Duodenal mucosa (tissue), 2 donors: ENCODE data around the gene CACNA1I.

ENCODE experiments used
- H3K27ac ChIP-seq: one replicate; pipeline ENCODE4 v1.7.0; 2013; ENCODE audit warnings: low read depth, low read length
- H3K27me3 ChIP-seq, 2 donors: one replicate each; pipeline ENCODE4 v1.7.0; 2013; ENCODE audit warnings: low read length in 2 of 2, control low read depth in 1 of 2; ENCODE audit not compliant: insufficient read depth in 2 of 2, control insufficient read depth in 1 of 2
- H3K36me3 ChIP-seq, 2 donors: one replicate each; pipeline ENCODE4 v1.7.0; 2013; ENCODE audit warnings: low read length in 2 of 2, control low read depth in 1 of 2; ENCODE audit not compliant: insufficient read depth in 2 of 2, control insufficient read depth in 1 of 2
- H3K4me1 ChIP-seq, 2 donors: one replicate each; pipeline ENCODE4 v1.7.0; 2013; ENCODE audit warnings: low read length in 2 of 2, control low read depth in 1 of 2; ENCODE audit not compliant: insufficient read depth in 2 of 2, control insufficient read depth in 1 of 2
- H3K4me3 ChIP-seq, 2 donors: one replicate each; pipeline ENCODE4 v1.7.0; 2013; ENCODE audit warnings: low read length in 2 of 2, low read depth in 1 of 2
- H3K9ac ChIP-seq, 2 donors: one replicate each; pipeline ENCODE4 v1.7.0; 2013; ENCODE audit warnings: low read length in 2 of 2, low read depth in 1 of 2
- H3K9me3 ChIP-seq, 2 donors: one replicate each; pipeline ENCODE4 v1.7.0; 2013; ENCODE audit warnings: low read length in 2 of 2, control low read depth in 1 of 2; ENCODE audit not compliant: control insufficient read depth in 1 of 2

The CACNA1I gene

GRCh38 chr22:39724390-39724789 is 153.8 kb downstream of the CACNA1I start:
- no peak overlapping the region for H3K9ac ChIP-seq
- H3K27ac ChIP-seq = no peak overlapping the region
- peaks cover 0 to 5% of the 10 kb centered on the region in 2 donors for H3K27me3 ChIP-seq
- no peak overlapping the region for H3K4me3 ChIP-seq
- H3K9me3 ChIP-seq = no peaks in the 10 kb centered on the region
- no peaks in the 10 kb centered on the region for H3K36me3 ChIP-seq
- H3K4me1 ChIP-seq = peaks cover 10% of the 10 kb centered on the region in 2 donors

DNA sequence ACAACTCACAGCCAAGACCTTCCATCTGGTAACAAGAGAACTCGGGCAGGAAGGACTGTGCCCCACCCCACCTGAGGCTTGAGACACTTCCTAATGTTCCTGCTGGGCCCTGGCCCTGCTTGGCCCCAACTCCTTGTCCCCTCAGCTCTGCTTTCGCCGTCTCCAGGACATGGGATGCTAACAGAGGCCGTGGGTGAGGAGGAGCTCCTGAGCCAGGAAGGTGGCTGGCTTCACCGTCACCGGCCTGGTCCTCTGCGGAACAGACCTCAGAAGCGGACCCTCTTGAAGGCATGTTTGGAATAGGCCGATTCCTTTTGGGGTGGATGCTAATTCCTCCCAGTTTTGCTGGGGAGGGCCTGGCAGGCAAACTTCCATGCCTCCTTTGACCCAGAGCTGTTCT is 154.3 kb downstream of the CACNA1I start:
- Histone ChIP-seq H3K36me3 (no peaks in the 10 kb centered on the region), H3K27me3 (peaks cover 0 to 5% of the 10 kb centered on the region in 2 donors), H3K4me1 (peaks cover 10% of the 10 kb centered on the region in 2 donors), H3K9ac (no peak overlapping the region), H3K4me3 (no peak overlapping the region), H3K27ac (no peak overlapping the region), H3K9me3 (no peaks in the 10 kb centered on the region)

DNA sequence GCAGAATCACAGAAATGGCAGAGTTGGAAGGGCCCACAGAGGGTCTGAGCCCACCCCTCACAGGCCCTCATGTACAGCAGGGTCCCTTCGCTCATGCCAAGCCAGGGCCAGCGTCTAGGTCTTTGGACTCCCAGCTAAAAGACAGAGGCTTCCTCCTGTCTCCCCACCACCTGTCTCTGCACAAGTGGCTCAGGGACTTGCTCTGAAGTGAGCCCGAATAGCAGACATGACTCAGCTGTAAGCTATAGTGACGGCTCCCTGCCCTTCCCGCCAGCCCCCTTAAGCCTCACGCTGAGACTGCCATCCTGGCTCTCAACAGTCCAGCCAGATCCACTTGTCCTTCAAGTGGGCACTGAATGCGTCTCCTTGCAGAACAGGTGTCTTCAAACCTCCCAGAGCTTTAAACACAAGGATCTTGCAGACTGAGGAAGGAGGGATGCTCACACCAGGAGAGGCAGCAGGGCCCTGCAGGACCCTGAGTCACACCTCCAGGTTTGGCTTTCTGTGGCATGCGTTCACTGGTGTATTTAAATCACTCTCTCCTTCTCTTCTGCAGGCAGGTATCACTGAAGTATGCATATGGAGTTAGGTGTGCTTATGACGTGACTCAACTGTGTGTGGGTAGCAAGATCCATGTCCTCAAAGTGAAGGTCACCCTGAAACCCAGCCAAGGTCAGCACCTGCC is 154.9 kb downstream of the CACNA1I start:
- H3K9ac ChIP-seq = no peak overlapping the region
- no peak overlapping the region for H3K27ac ChIP-seq
- H3K4me3 ChIP-seq = no peak overlapping the region
- peaks cover 10% of the 10 kb centered on the region in 2 donors for H3K4me1 ChIP-seq
- no peaks in the 10 kb centered on the region for H3K36me3 ChIP-seq
- H3K27me3 ChIP-seq = peaks cover 0 to 5% of the 10 kb centered on the region in 2 donors
- H3K9me3 ChIP-seq = no peaks in the 10 kb centered on the region

DNA sequence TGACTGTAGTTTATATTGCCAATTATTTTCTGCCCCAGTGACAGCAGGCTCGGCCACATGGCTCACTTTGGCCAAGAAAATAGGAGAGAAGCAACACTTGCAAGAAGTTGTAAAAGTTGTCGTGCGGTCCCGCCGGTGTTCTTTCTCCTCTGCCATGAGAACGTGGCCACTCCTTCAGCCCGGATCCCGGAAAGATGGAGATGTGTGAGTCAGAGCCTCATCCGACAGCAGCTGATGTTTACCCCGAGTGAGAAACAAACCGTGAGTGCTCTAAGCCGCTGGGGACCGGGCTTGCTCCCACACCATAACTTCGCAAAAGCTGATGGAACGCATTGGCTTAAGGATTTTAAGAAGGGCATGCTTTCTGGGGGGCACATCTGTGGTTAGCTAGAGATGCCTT is 157.0 kb downstream of the CACNA1I start:
- H3K36me3 ChIP-seq = no peaks in the 10 kb centered on the region
- peaks cover 10% of the 10 kb centered on the region in 2 donors for H3K4me1 ChIP-seq
- H3K27ac ChIP-seq = no peak overlapping the region
- H3K9me3 ChIP-seq = no peaks in the 10 kb centered on the region
- H3K4me3 ChIP-seq = no peak overlapping the region
- peaks cover 6 to 8% of the 10 kb centered on the region in 2 donors for H3K27me3 ChIP-seq
- H3K9ac ChIP-seq = no peak overlapping the region

- H3K36me3 ChIP-seq = no peaks in the 10 kb centered on the region
- no peaks in the 10 kb centered on the region for H3K9me3 ChIP-seq
- peaks cover 8 to 14% of the 10 kb centered on the region in 2 donors for H3K27me3 ChIP-seq
- H3K9ac ChIP-seq = no peak overlapping the region
- no peak overlapping the region for H3K27ac ChIP-seq
- no peak overlapping the region for H3K4me3 ChIP-seq
- H3K4me1 ChIP-seq = peaks cover 9 to 10% of the 10 kb centered on the region in 2 donors
These were observed 157.8 kb downstream of the CACNA1I start for GRCh38 chr22:39728236-39728860.

DNA sequence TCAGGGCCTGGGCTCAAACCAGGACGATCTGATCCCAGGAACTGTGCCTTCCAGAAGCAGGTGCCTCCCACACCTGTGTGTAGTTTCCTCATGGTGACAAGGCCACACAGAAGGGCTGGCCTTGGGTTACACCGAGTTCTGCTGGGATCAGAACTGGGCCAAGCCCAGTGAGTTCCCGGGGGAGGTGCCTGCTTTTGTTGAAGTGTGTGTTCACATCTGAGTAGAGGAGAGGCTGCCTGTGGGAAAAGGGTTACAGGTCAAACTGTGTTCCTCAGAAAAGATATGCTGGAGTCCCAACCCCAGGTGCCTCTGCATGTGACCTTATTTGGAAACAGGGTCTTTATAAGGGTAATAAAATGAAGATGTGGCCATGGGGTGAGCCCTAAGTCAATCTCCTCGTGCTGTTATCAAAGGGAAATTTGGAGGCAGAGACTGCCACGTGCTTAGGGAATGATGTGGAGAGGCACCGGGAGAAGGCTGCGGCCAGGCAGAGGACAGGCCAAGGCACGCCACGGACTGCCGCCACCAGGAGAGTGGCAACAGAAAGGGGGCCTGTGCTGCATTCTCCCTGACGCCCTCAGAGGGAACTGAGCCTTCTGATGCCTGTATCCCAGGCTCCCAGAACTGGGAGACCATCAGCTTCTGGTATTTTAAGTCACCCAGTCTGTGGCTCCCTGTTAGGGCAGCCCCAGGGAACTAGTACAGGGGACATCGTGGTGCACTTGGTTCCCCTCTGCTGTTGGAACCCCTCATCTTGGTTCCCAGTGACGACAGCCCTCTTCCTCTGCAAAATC is 158.8 kb downstream of the CACNA1I start:
- H3K4me1 ChIP-seq = peaks cover under 1 to 2% of the 10 kb centered on the region in 2 donors
- H3K27ac ChIP-seq = no peak overlapping the region
- H3K4me3 ChIP-seq = no peak overlapping the region
- no peaks in the 10 kb centered on the region for H3K36me3 ChIP-seq
- H3K9ac ChIP-seq = no peak overlapping the region
- H3K9me3 ChIP-seq = no peaks in the 10 kb centered on the region
- peaks cover 8 to 15% of the 10 kb centered on the region in 2 donors for H3K27me3 ChIP-seq

DNA sequence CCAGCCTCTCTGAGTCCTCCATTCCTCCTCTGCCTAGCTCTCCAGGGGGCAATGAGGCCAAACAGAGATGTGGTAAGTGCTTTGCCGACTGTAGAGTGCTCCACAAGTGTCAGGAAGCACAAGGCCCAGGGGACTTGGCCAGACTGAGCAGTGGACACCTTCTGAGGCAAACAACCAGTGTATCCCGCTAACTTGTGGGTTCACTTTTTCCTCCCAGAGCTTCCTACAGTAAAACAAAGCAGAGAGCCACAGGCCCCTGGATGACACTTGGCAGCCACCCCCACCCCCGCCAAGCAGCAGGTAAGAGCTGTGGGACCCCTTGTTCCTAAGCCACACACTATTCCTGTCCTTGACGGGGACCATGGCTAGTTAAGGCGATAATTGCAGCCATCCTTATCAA is 160.9 kb downstream of the CACNA1I start:
- H3K27me3 ChIP-seq = peaks cover 7 to 19% of the 10 kb centered on the region in 2 donors
- no peaks in the 10 kb centered on the region for H3K36me3 ChIP-seq
- no peaks in the 10 kb centered on the region for H3K4me1 ChIP-seq
- H3K27ac ChIP-seq = no peak overlapping the region
- no peaks in the 10 kb centered on the region for H3K9me3 ChIP-seq
- no peak overlapping the region for H3K4me3 ChIP-seq
- no peak overlapping the region for H3K9ac ChIP-seq

GRCh38 chr22:39731881-39732555 is 161.5 kb downstream of the CACNA1I start:
- Histone ChIP-seq H3K36me3 (no peaks in the 10 kb centered on the region), H3K9me3 (no peaks in the 10 kb centered on the region), H3K4me3 (no peak overlapping the region), H3K4me1 (no peaks in the 10 kb centered on the region), H3K9ac (no peak overlapping the region), H3K27ac (no peak overlapping the region), H3K27me3 (peaks cover 5 to 19% of the 10 kb centered on the region in 2 donors)

DNA sequence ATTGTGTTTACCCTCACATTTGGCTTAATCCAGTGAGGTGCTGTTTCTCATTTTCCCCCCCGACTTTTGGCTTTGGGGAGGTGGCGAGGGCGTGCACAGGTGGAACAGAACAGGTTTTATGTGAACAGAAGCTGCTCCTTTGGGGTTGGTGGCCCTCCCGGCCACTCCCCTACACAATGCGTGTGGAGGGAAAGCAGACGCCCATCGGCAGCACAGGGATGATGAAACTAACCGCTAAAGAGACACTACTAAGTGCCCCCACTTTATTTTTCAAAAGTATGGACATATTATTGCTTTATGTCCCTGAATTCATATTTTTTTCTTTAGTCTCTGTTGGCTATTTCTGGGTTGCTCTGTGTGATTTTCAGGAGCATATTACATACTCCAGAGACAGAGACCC is 162.1 kb downstream of the CACNA1I start:
- H3K9me3 ChIP-seq = no peaks in the 10 kb centered on the region
- no peak overlapping the region for H3K9ac ChIP-seq
- H3K27me3 ChIP-seq = peaks cover 5 to 19% of the 10 kb centered on the region in 2 donors
- no peak overlapping the region for H3K4me3 ChIP-seq
- no peaks in the 10 kb centered on the region for H3K4me1 ChIP-seq
- no peak overlapping the region for H3K27ac ChIP-seq
- no peaks in the 10 kb centered on the region for H3K36me3 ChIP-seq
